BJ (cell line): ENCODE measurements around the gene C1orf159. TPM values are rescaled to one million over a fixed set of nuclear protein-coding genes. Genes with fewer than 3 reads are reported as not detected.

ENCODE experiments used
- CTCF ChIA-PET: fragments of 350-600 bp; formaldehyde crosslinking; extraction: SDS; loops from one replicate; lab custom pipeline; 2021; ENCODE audit warnings: antibody characterized with exemption, inconsistent platforms; lab: Yijun Ruan, JAX
- POLR2A ChIA-PET: fragments of 300-600 bp; sonication (Branson Sonifier 250); formaldehyde crosslinking; extraction: SDS; loops from one replicate; lab custom pipeline; 2021; ENCODE audit warnings: antibody characterized with exemption; lab: Charles Lee
- DNase-seq: peaks from one replicate; pipeline ENCODE4 v3.0.0-alpha.2; 2011; ENCODE audit warnings: low read depth
- H3K27me3 ChIP-seq: 2 replicates; pipeline ENCODE4 v1.6.0; 2011; ENCODE audit warnings: low read length; ENCODE audit not compliant: control insufficient read depth, insufficient read depth
- H3K36me3 ChIP-seq: 2 replicates; pipeline ENCODE4 v1.5.1; 2011; ENCODE audit warnings: low read length; ENCODE audit not compliant: control insufficient read depth, insufficient read depth
- H3K4me3 ChIP-seq: 2 replicates; pipeline ENCODE4 v1.5.1; 2011; ENCODE audit warnings: low read depth, mild to moderate bottlenecking, control low read depth, low read length
- CTCF ChIP-seq: IDR thresholded peaks from 2 replicates; pipeline ENCODE4 v1.5.1; 2011; ENCODE audit warnings: low read depth, mild to moderate bottlenecking, control low read depth, inconsistent platforms, low read length, moderate library complexity; ENCODE audit not compliant: insufficient read depth
- polyA plus RNA-seq: library from polyadenylated mRNA; depleted of rRNA; stranded (reverse); fragments of >200 nt; gene quantifications from 2 replicates; pipeline ENCODE4 v1.2.3, GENCODE V29; 2011

Gene C1orf159
- polyA plus RNA-seq, 1 experiment: 8.9 TPM

- DNase-seq: no peak
- Histone ChIP-seq H3K4me3 (no peak overlapping the region), H3K36me3 (peaks cover 3% of the 10 kb centered on the region; the same call in 1 of the 2 replicates), H3K27me3 (peaks cover 4% of the 10 kb centered on the region)
- POLR2A ChIA-PET: no interaction called here
- CTCF ChIA-PET: interaction anchor here (1.2 kb wide), 1 partner anchor 8 kb away, joined by 3 read pairs; no protein-coding TSS in a partner anchor
- TF ChIP-seq CTCF: no peak
These were observed 1.5 kb downstream of the C1orf159 start for GRCh38 chr1:1114431-1114830.

GRCh38 chr1:1112237-1112985, 3.5 kb downstream of the C1orf159 start:
- DNase-seq: no peak
- Histone ChIP-seq H3K4me3 (no peak overlapping the region), H3K27me3 (no peaks in the 10 kb centered on the region), H3K36me3 (peaks cover 3% of the 10 kb centered on the region; the same call in 1 of the 2 replicates)
- CTCF ChIA-PET: interaction anchor here (1.0 kb wide), 1 partner anchor 10 kb away, joined by 3 read pairs; no protein-coding TSS in a partner anchor
- POLR2A ChIA-PET: no interaction called here
- TF ChIP-seq CTCF: no peak

- ChIA-PET CTCF (interaction anchor here (1.0 kb wide), 1 partner anchor 10 kb away, joined by 3 read pairs; no protein-coding TSS in a partner anchor), POLR2A (interaction anchor here (0.6 kb wide), 1 partner anchor 264 kb away, joined by 5 read pairs; the partner anchor contains the start of gene AURKAIP1)
- no peak for DNase-seq
- Histone ChIP-seq H3K27me3 (no peaks in the 10 kb centered on the region), H3K36me3 (peaks cover 3% of the 10 kb centered on the region; the same call in 1 of the 2 replicates), H3K4me3 (no peak overlapping the region)
- no peak for TF ChIP-seq CTCF
These were observed 4.2 kb downstream of the C1orf159 start for GRCh38 chr1:1111516-1112236.

- ChIA-PET CTCF (no interaction called here), POLR2A (no interaction called here)
- TF ChIP-seq CTCF: no peak
- no peak for DNase-seq
- Histone ChIP-seq H3K4me3 (no peak overlapping the region), H3K36me3 (peaks cover 3% of the 10 kb centered on the region; the same call in 1 of the 2 replicates), H3K27me3 (no peaks in the 10 kb centered on the region)
These were observed 5.3 kb downstream of the C1orf159 start for GRCh38 chr1:1110561-1110971.

GRCh38 chr1:1109743-1110142, 6.1 kb downstream of the C1orf159 start:
- peaks cover 3% of the 10 kb centered on the region; the same call in 1 of the 2 replicates for H3K36me3 ChIP-seq
- no peak overlapping the region for H3K4me3 ChIP-seq
- POLR2A ChIA-PET: no interaction called here
- no peak for TF ChIP-seq CTCF
- H3K27me3 ChIP-seq: no peaks in the 10 kb centered on the region
- no peak for DNase-seq
- CTCF ChIA-PET: no interaction called here
